HCT116 (cell line): ENCODE results near the gene TEX2.

ENCODE experiments used
- POLR2A ChIP-seq: IDR thresholded peaks from 2 replicates; pipeline ENCODE4 v1.7.0; 2011; ENCODE audit warnings: borderline replicate concordance; ENCODE audit not compliant: insufficient read depth, insufficient read length; ENCODE audit errors: extremely low read depth
- POLR2AphosphoS5 ChIP-seq: IDR thresholded peaks from 2 replicates; pipeline ENCODE4 v1.6.1; 2011; ENCODE audit warnings: mild to moderate bottlenecking, low read depth, low read length, moderate library complexity
- SRF ChIP-seq: IDR thresholded peaks from 2 replicates; pipeline ENCODE4 v1.6.1; 2012; ENCODE audit warnings: low read depth
- TCF7L2 ChIP-seq: IDR thresholded peaks from 2 replicates; pipeline ENCODE4 v1.7.0; 2011; ENCODE audit warnings: borderline replicate concordance, inconsistent platforms; ENCODE audit not compliant: insufficient read depth, insufficient read length; ENCODE audit errors: extremely low read depth
- TF ChIP-seq, protein P1 (sequence below), 3 experiments: fragments of 200-600 bp in 1 of 3; sonication (generic) in 1 of 3; IDR thresholded peaks in 2 of 3; conservative IDR thresholded peaks in 1 of 3; 2 replicates each; pipeline ENCODE4 v1.5.1; 2012 to 2017; ENCODE audit warnings: low read depth in 2 of 3, low read length in 2 of 3, antibody characterized with exemption in 1 of 3, borderline replicate concordance in 1 of 3, control low read depth in 1 of 3, mild to moderate bottlenecking in 1 of 3, mixed read lengths in 1 of 3, mixed run types in 1 of 3, moderate library complexity in 1 of 3; ENCODE audit not compliant: insufficient read depth in 1 of 3
- TF ChIP-seq, protein P2 (sequence below): IDR thresholded peaks from 2 replicates; pipeline ENCODE4 v1.6.1; 2012

DNA sequence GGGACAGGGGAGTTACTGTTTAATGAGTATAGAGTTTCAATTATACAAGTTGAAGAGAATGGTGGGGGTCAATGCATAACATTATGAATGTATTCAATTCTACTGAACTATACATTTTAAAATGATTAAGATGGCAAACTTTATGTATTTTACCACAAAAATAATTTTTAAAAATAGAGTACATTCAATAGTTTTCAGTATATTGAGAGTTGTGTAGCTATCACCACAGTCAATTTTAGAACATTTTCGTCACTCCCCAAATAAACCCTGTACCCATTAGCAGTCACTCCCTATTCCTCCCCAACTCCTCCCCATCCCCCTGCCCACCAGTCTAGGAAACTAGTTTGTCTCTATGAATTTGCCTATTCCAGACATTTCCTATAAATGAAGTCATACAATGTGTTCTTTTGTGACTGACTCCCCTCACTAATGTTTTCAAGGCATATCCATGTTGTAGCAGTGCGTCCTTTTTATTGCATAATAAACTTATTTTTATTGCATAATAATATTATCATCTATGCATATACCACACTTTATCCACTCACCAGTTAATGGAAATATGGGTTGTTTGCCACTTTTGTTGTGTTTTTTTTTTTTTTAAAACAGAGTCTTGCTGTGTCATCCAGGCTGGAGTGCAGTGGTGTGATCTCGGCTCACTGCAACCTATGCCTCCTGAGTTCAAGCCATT, 80.6 kb downstream of the TEX2 start:
- TF ChIP-seq TCF7L2 (no peak), POLR2A (no peak), SRF (no peak), POLR2AphosphoS5 (no peak)
- TF ChIP-seq, protein P1, sequence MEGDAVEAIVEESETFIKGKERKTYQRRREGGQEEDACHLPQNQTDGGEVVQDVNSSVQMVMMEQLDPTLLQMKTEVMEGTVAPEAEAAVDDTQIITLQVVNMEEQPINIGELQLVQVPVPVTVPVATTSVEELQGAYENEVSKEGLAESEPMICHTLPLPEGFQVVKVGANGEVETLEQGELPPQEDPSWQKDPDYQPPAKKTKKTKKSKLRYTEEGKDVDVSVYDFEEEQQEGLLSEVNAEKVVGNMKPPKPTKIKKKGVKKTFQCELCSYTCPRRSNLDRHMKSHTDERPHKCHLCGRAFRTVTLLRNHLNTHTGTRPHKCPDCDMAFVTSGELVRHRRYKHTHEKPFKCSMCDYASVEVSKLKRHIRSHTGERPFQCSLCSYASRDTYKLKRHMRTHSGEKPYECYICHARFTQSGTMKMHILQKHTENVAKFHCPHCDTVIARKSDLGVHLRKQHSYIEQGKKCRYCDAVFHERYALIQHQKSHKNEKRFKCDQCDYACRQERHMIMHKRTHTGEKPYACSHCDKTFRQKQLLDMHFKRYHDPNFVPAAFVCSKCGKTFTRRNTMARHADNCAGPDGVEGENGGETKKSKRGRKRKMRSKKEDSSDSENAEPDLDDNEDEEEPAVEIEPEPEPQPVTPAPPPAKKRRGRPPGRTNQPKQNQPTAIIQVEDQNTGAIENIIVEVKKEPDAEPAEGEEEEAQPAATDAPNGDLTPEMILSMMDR (IDR thresholded peaks at IDR 0.05 in 2 of 3, conservative IDR thresholded peaks at IDR 0.05 in 1 of 3; ENCODE audit: borderline replicate concordance in 1 of 3, insufficient read depth in 1 of 3, low read depth in 2 of 3, low read length in 2 of 3) = no peak
- TF ChIP-seq, protein P2, sequence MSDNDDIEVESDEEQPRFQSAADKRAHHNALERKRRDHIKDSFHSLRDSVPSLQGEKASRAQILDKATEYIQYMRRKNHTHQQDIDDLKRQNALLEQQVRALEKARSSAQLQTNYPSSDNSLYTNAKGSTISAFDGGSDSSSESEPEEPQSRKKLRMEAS = no peak
